GM12878 (cell line): ENCODE results near the gene DDAH1. TPM values are rescaled to one million over a fixed set of nuclear protein-coding genes. Genes with fewer than 3 reads are reported as not detected.
A peak's percentile ranks its signal among the peaks of the same experiment; 100 is the strongest.

Experiments used
- ATAC-seq: fragments of 200-7000 bp; cut with Tn5 transposase; 3 replicates; pipeline ENCODE4 v1.9.1; 2020; ENCODE audit warnings: mild to moderate bottlenecking, moderate library complexity
- BruUV-seq: library from RNA; stranded (reverse); fragments of 400-500 nt; replicated peaks from 2 replicates; lab custom pipeline; 2021; lab: Mats Ljungman, UMichigan
- CTCF ChIA-PET: fragments of 300-600 bp; sonication (Branson Sonifier 250); formaldehyde crosslinking; extraction: SDS; loops from one replicate; lab custom pipeline; 2021; ENCODE audit warnings: inconsistent platforms; lab: Yijun Ruan, JAX
- POLR2A ChIA-PET: fragments of 350-600 bp; formaldehyde crosslinking; extraction: SDS; loops from one replicate; lab custom pipeline; 2021; ENCODE audit warnings: inconsistent platforms; lab: Charles Lee
- RAD21 ChIA-PET: fragments of 300-600 bp; sonication (Branson Sonifier 250); formaldehyde crosslinking; loops from one replicate; lab custom pipeline; 2023; ENCODE audit warnings: antibody characterized with exemption; ENCODE audit not compliant: unreplicated experiment; lab: Charles Lee
- SMC1A ChIA-PET: fragments of 300-600 bp; sonication (Branson Sonifier 250); formaldehyde crosslinking; loops from one replicate; lab custom pipeline; 2023; ENCODE audit not compliant: unreplicated experiment, uncharacterized antibody; lab: Charles Lee
- DNase-seq: peaks from one replicate; pipeline ENCODE4 v3.0.0-alpha.2; 2011; ENCODE audit warnings: low read depth, low spot score
- FAIRE-seq: peaks from 3 replicates; lab custom pipeline; 2011; peaks lifted over from hg19 to GRCh38; lab: Jason Lieb, UNC
- H2AFZ ChIP-seq: 2 replicates; pipeline ENCODE4 v1.6.0; 2011; ENCODE audit warnings: low read depth, low read length, control low read depth; ENCODE audit not compliant: control insufficient read depth
- H3K27ac ChIP-seq: 2 replicates; pipeline ENCODE4 v1.5.1; 2011; ENCODE audit warnings: control low read depth; ENCODE audit not compliant: control insufficient read depth, insufficient read depth
- H3K27me3 ChIP-seq, 2 experiments: replicated peaks in 1 of 2; 2 replicates each; pipeline versions ENCODE4 v1.6.0 to v1.6.1; 2011; ENCODE audit warnings: low read length in 1 of 2; ENCODE audit not compliant: control insufficient read depth in 2 of 2, insufficient read depth in 2 of 2
- H3K36me3 ChIP-seq, 2 experiments: 2 replicates each; pipeline ENCODE4 v1.5.1; 2011; ENCODE audit warnings: low read length in 1 of 2; ENCODE audit not compliant: control insufficient read depth in 2 of 2, insufficient read depth in 2 of 2
- H3K4me1 ChIP-seq: 2 replicates; pipeline ENCODE4 v1.6.1; 2011; ENCODE audit warnings: mild to moderate bottlenecking, low read length, moderate library complexity, mixed read lengths; ENCODE audit not compliant: control insufficient read depth, insufficient read depth
- H3K4me2 ChIP-seq: 2 replicates; pipeline ENCODE4 v1.6.0; 2011; ENCODE audit warnings: control low read depth; ENCODE audit not compliant: control insufficient read depth, insufficient read depth
- H3K4me3 ChIP-seq: fragments of 200-600 bp; sonication (generic); 2 replicates; pipeline ENCODE4 v1.5.1; 2016
- H3K79me2 ChIP-seq: 2 replicates; pipeline ENCODE4 v1.6.0; 2011; ENCODE audit warnings: low read length; ENCODE audit not compliant: control insufficient read depth, insufficient read depth
- H3K9ac ChIP-seq: 2 replicates; pipeline ENCODE4 v1.8.0; 2011; ENCODE audit warnings: low read length, control low read depth, mixed read lengths; ENCODE audit not compliant: control insufficient read depth, insufficient read depth
- H3K9me3 ChIP-seq: replicated peaks from 3 replicates; pipeline ENCODE4 v1.5.1; 2011; ENCODE audit warnings: mild to moderate bottlenecking, low read length; ENCODE audit not compliant: control insufficient read depth, insufficient read depth
- H4K20me1 ChIP-seq: 2 replicates; pipeline ENCODE4 v1.6.0; 2011; ENCODE audit not compliant: control insufficient read depth, insufficient read depth
- CBX3 ChIP-seq: fragments of 200-600 bp; sonication (generic); IDR thresholded peaks from 2 replicates; pipeline ENCODE4 v1.6.1; 2016; ENCODE audit warnings: low read depth, borderline replicate concordance
- EGR1 ChIP-seq, 2 experiments: IDR thresholded peaks; 1 replicate in 1 of 2; 2 replicates in 1 of 2; pipeline ENCODE4 v1.6.1; 2011 to 2012; ENCODE audit warnings: low read depth in 2 of 2, low read length in 2 of 2, borderline replicate concordance in 1 of 2, mild to moderate bottlenecking in 1 of 2, moderate library complexity in 1 of 2
- SPI1 ChIP-seq: IDR thresholded peaks from 2 replicates; pipeline ENCODE4 v1.6.1; 2011; ENCODE audit warnings: low read depth, mild to moderate bottlenecking, low read length, moderate library complexity, borderline replicate concordance; ENCODE audit not compliant: insufficient read depth
- SRF ChIP-seq, 2 experiments: IDR thresholded peaks; 2 replicates each; pipeline ENCODE4 v1.6.1; 2011; ENCODE audit warnings: low read depth in 2 of 2, low read length in 2 of 2, mild to moderate bottlenecking in 1 of 2, moderate library complexity in 1 of 2
- WGBS: methylation state at CpG from one replicate; pipeline ENCODE4 v1.1.6; 2016; ENCODE audit warnings: low lambda C conversion rate; ENCODE audit not compliant: insufficient replicate concordance, insufficient coverage; ENCODE audit errors: missing lambda C conversion rate; 5-methylcytosine and 5-hydroxymethylcytosine counted together
- in situ Hi-C: fragments of 300-500 bp; cut with MboI; formaldehyde crosslinking; loops from 9 replicates; pipeline ENCODE4 v1.14.3; 2018; ENCODE audit warnings: mixed read lengths
- intact Hi-C: fragments of 100-400 bp; cut with micrococcal nuclease; formaldehyde crosslinking; loops from one replicate; pipeline ENCODE4 v1.14.2; 2022; ENCODE audit not compliant: unreplicated experiment
- polyA plus RNA-seq, 11 experiments: library from polyadenylated mRNA; depleted of rRNA in 4 of 11; unstranded in 6 of 11; stranded (reverse) in 5 of 11; fragments of >200 nt; fragmentation: Nextera tagmentation in 4 of 11; fragmentation: Illumina TruSeq in 1 of 11; extraction: Ambion mirVana in 4 of 11; extraction: Trizol in 1 of 11; gene quantifications; 1 replicate in 1 of 11; 2 replicates in 10 of 11; pipeline versions ENCODE4 v1.2.1 to v1.2.3, GENCODE V29; 2011 to 2016; ENCODE audit warnings: inconsistent platforms in 2 of 11, missing spikeins in 2 of 11, low read depth in 1 of 11
- total RNA-seq, 4 experiments: library from RNA; depleted of rRNA in 3 of 4; stranded (reverse); fragments of >200 nt in 3 of 4; fragmentation: Illumina TruSeq in 1 of 4; extraction: Trizol in 1 of 4; gene quantifications; 2 replicates each; pipeline versions ENCODE4 v1.2.1 to v1.2.3, GENCODE V29; 2013 to 2021

The DDAH1 gene
- total and polyA plus RNA-seq, 10 of the 15 experiments (the other 5 are each of a cell fraction or from before 2014, with no cell fraction given), result 0.07 to 0.88 (median 0.27) TPM; not detected in 6

- H3K9me3 ChIP-seq, result no peaks in the 10 kb centered on the region
- no peak for FAIRE-seq
- ChIA-PET CTCF (no interaction called here), RAD21 (no interaction called here), POLR2A (no interaction called here), SMC1A (no interaction called here)
- H4K20me1 ChIP-seq, result no peaks in the 10 kb centered on the region
- intact Hi-C loops, result no loop called here
- WGBS, result 75% methylated on average over 5 of the region's 5 CpGs
- H2AFZ ChIP-seq, result no peak overlapping the region
- no peak for DNase-seq
- TF ChIP-seq SRF (IDR thresholded peaks at IDR 0.05; ENCODE audit: low read depth in 2 of 2, low read length in 2 of 2), result no peak
- TF ChIP-seq CBX3, result no peak
- H3K27ac ChIP-seq, result no peak overlapping the region
- no TSS peak for BruUV-seq
- H3K36me3 ChIP-seq, result no peaks in the 10 kb centered on the region
- H3K9ac ChIP-seq, result no peak overlapping the region
- H3K4me1 ChIP-seq, result no peaks in the 10 kb centered on the region
- no peak for ATAC-seq
- H3K79me2 ChIP-seq, result no peaks in the 10 kb centered on the region
- H3K27me3 ChIP-seq, result no peaks in the 10 kb centered on the region
- in situ Hi-C loops, result no loop called here
- H3K4me2 ChIP-seq, result no peak overlapping the region
- no peak overlapping the region for H3K4me3 ChIP-seq
Measured at GRCh38 chr1:85433096-85433495, 31.9 kb downstream of the DDAH1 start.

GRCh38 chr1:85428471-85429089, 36.4 kb downstream of the DDAH1 start:
- RAD21 ChIA-PET, result no interaction called here
- peak; percentile 46; the same call in 1 of the 2 replicates for TF ChIP-seq SPI1
- no peak for TF ChIP-seq EGR1 (IDR thresholded peaks at IDR 0.05; ENCODE audit: borderline replicate concordance in 1 of 2, low read depth in 2 of 2, low read length in 2 of 2)
- Histone ChIP-seq H3K9ac (no peak overlapping the region), H2AFZ (no peak overlapping the region), H3K4me3 (no peak overlapping the region), H3K9me3 (no peaks in the 10 kb centered on the region), H4K20me1 (no peaks in the 10 kb centered on the region), H3K36me3 (no peaks in the 10 kb centered on the region), H3K79me2 (no peaks in the 10 kb centered on the region), H3K27ac (no peak overlapping the region), H3K4me1 (no peaks in the 10 kb centered on the region), H3K27me3 (no peaks in the 10 kb centered on the region), H3K4me2 (no peak overlapping the region)
- ATAC-seq (no peak), FAIRE-seq (no peak), DNase-seq (no peak)
- in situ Hi-C loops (no loop called here), intact Hi-C loops (no loop called here)
- CTCF ChIA-PET, result no interaction called here
- BruUV-seq, result no TSS peak
- POLR2A ChIA-PET, result no interaction called here
- whole genome bisulfite sequencing, result 23% methylated on average over 2 of the region's 2 CpGs
- SMC1A ChIA-PET, result interaction anchor here (1.2 kb wide), 1 partner anchor 35 kb away, joined by 3 read pairs; no protein-coding TSS in a partner anchor
